Activated CD4-positive, alpha-beta T cell treated with anti-CD3 and anti-CD28 coated beads, Interleukin-2, Interleukin-4, amounts not matched to agents 100 ng/mL and 50 ng/mL, durations not matched to agents 16 hours and 8 hours (primary cell): ENCODE measurements around the gene RPL29.

Source experiments
- DNase-seq: peaks from one replicate; pipeline ENCODE4 v3.0.0-alpha.2; 2020; ENCODE audit warnings: low spot score

The RPL29 gene

GRCh38 chr3:51963951-51964451, 31.7 kb downstream of the RPL29 start:
- DNase-seq = no peak

GRCh38 chr3:51962854-51963530, 32.7 kb downstream of the RPL29 start:
- DNase-seq = no peak

GRCh38 chr3:51961602-51962569, 33.8 kb downstream of the RPL29 start:
- DNase-seq = no peak

DNA sequence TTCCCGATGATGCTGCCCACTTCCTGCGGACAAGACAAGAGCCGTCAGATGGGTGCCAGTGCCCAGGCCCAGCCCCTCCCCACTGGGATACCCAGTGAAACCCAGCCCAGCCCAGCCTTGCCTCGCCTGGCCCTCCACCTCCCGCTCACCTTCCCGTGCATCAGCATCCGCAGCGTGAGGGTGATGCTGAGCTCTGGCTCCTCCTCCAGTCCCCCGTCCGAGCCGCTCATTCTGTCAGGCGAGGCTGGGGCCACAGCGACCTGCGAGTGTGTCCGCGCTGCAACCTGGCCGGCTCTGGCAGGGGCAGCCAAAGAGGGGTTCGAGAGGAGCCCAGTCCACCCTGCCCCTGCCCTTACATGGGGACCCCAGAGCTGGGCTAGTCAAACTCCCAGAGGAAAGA, 34.7 kb downstream of the RPL29 start:
- DNase-seq = no peak

DNA sequence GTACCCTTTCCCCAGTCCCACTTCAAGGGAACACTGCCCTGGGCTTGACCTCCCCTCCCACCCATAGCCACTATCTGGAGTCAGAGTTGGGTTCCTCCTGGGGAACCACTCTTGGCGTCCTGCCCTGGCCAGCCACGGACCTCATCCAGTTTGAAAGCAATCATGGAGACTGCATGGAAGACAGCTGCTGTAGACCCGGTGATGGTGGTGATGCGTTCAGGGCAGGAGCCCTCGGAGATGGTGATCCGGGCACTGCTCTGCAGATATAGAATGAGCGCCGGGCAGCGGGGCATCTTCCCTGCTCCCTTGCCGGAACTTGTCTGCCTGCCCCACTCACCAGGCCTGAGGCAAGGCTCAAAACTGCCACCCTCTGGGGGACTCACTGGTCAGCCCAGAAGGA, 35.3 kb downstream of the RPL29 start:
- no peak for DNase-seq

GRCh38 chr3:51959651-51960050, 36.0 kb downstream of the RPL29 start:
- no peak for DNase-seq

- DNase-seq = no peak
Observed at GRCh38 chr3:51958603-51959521, 36.8 kb downstream of the RPL29 start.

DNA sequence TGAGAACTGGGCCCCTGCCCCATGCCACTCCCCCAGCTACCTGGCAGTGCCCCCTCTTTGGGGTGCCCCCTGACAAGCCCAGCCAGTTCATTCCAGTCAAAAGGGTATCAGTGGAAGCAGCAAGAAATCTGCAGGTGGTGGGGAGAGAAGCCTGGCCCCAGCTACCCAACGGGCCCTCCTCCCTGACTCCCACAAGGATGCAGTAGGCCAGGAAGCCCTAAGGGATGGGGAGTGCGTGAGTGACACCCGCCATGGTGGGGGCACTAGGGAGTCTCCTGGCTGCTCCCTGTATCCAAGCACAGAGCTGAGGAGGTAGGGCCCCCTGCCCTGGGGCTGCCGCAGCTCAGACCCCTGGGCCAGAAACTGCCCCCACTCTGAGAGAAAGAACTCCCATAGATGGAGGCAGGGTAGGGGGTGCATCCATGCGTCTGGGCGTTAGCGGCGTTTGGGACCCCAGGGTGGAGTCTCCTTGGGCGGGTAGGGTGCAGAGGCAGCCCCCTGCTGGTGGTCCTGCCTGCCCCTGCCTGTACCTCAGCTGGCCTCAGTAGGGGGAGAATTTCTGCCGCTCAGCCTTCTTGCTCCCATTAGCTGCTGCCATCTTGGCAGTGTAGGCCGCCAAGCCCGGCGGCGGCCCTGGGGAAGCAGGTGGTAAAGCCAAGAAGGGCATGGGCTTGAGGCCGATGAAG, 38.0 kb downstream of the RPL29 start:
- no peak for DNase-seq

GRCh38 chr3:51955893-51956770, 39.6 kb downstream of the RPL29 start:
- DNase-seq = no peak

GRCh38 chr3:51955175-51955892, 40.4 kb downstream of the RPL29 start, which contains the start of gene GPR62:
TSS of gene GPR62 (plus strand) at chr3:51955381. CDS start at chr3:51955653, 272 bp downstream.
- DNase-seq = no peak

DNA sequence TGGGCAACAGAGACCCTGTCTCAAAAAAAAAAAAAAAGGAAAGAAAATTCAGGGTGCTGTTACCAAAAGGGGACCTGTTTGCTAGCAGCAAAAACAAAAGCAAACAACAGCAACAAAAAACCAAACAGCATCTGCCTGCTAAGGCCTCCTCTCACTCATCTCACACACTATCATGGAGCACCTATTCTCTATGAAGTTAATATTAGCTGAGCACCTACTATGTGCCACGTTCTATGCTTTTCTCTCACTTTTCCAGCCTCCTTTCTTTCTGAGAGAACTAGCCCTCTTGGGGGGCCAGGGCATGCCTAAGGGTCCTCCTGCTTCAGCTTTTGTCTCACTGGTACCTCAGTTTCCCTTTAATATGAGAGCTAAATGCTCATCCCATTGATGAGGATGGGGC, 41.0 kb downstream of the RPL29 start:
- no peak for DNase-seq

GRCh38 chr3:51954105-51954504, 41.6 kb downstream of the RPL29 start:
- no peak for DNase-seq

GRCh38 chr3:51953445-51953844, 42.2 kb downstream of the RPL29 start:
- no peak for DNase-seq

- no peak for DNase-seq
Observed at GRCh38 chr3:51950899-51951298, 44.8 kb downstream of the RPL29 start.

GRCh38 chr3:51949121-51949520, 46.6 kb downstream of the RPL29 start:
- no peak for DNase-seq

DNA sequence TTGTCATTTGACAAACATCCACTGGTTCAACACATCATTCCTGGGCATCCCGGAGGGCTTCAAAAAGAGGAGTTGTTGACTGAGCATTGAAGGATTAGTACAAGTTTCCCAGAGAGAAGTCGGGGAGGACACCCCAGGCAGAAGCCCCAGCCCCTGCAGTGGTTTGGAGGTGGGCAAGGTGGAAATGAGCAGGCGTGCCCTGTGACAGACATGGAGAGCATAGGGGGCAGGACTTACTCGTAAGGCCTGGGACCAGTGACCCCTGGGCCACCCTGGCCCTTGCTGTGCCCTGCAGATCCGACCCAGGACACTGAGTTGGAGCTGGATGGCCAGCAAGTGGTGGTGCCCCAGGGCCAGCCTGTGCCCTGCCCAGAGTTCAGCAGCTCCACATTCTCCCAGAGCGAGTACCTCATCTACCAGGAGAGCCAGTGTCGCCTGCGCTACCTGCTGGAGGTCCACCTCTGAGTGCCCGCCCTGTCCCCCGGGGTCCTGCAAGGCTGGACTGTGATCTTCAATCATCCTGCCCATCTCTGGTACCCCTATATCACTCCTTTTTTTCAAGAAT, 47.6 kb downstream of the RPL29 start:
- DNase-seq = no peak

DNA sequence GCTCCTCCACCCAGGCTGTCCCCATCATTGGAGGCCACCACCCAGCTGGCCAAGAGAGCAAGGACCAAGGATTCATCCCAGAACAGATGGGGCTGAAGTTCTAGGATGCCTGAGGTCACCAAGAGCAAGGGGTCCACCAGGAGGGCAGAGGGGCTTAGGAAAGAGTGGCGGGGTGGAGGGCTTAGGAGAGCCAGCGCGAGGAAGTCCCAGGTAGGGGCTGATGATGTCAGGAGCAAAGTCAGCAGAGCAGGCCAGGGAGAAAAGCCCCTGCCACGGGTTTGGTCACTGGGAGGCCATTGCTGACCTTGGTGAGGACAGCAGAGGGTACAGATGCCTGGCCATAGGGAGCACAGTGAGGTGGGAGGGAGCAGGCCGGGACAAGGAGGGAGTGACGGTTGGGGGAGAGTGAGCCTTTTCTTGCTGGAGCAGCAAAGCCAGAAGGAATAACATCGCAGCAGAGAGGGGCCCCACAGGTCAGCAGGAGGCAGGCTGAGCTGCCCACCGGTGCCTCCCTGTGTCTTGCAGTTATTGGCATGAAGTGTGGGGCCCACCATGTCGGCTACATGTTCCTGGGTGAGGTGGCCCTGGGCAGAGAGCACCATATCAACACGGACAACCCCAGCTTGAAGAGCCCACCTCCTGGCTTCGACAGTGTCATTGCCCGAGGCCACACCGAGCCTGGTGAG, 48.3 kb downstream of the RPL29 start:
- DNase-seq = no peak

GRCh38 chr3:51946796-51947195, 48.9 kb downstream of the RPL29 start:
- no peak for DNase-seq
